Fibroblast of the aortic adventitia (primary cell): Measurements from ENCODE around the gene CAMTA1. TPM values are rescaled to one million over a fixed set of nuclear protein-coding genes. Genes with fewer than 3 reads are reported as not detected.

Experiments used
- DNase-seq: peaks from one replicate; pipeline ENCODE4 v3.0.0-alpha.2; 2010; ENCODE audit warnings: low read depth
- H3K4me3 ChIP-seq: 2 replicates; pipeline ENCODE4 v1.5.1; 2011; ENCODE audit warnings: low read depth, mild to moderate bottlenecking, control low read depth, low read length, moderate library complexity
- CTCF ChIP-seq: IDR thresholded peaks from 2 replicates; pipeline ENCODE4 v1.5.1; 2011; ENCODE audit warnings: mild to moderate bottlenecking, low read length, control low read depth, inconsistent platforms; ENCODE audit not compliant: insufficient read depth
- total RNA-seq: library from RNA; depleted of rRNA; stranded (reverse); fragments of >200 nt; gene quantifications from 2 replicates; pipeline ENCODE4 v1.2.3, GENCODE V29; 2012; ENCODE audit warnings: low replicate concordance

Gene CAMTA1
- total RNA-seq, 1 donor: 91.9 TPM

GRCh38 chr1:7014640-7014930, 229.3 kb downstream of the CAMTA1 start:
- DNase-seq: no peak
- H3K4me3 ChIP-seq: no peak overlapping the region
- no peak for TF ChIP-seq CTCF

DNA sequence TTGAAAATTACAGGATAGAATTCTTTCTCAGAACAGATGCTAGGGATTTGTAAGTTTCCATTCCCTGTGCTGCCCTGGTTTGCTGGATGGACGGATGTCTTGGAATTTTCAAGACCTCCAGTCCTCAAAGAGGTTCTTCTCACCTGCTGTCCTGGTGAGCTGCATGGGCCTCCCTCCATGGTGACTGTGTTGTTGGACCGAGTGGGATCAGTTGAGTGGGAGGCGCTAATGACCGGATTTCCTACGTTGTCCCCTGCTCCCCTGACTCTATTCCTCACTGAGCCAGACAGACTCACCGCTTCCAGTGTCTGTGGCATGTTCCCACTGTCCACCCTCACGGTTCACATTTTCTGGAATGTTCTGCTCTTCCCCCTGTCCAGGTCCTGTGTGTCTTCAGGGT, 229.8 kb downstream of the CAMTA1 start:
- no peak for DNase-seq
- no peak for TF ChIP-seq CTCF

DNA sequence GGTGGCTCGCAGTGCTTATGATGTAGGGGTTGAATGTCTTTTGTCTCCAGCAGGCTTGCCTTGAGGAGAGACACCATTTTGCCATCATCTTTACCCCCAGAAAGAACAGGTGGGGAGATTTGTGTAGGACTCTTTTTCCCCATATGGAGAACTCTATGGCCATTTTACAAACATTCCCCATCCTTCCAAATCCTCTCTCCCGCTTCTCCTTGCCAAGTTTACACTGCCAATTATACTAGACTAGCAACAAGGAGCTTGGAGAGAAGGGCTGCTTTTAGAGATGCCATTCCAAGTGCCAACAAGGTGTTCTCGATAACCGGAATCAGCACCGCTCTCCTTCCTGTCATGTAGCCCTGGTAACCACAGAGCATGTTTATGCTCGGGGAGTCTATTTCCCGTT, 233.1 kb downstream of the CAMTA1 start:
- TF ChIP-seq CTCF: no peak
- DNase-seq: no peak
- no peak overlapping the region for H3K4me3 ChIP-seq

More for the DNA sequence above, 229.8 kb downstream of the CAMTA1 start:
- no peak overlapping the region for H3K4me3 ChIP-seq

DNA sequence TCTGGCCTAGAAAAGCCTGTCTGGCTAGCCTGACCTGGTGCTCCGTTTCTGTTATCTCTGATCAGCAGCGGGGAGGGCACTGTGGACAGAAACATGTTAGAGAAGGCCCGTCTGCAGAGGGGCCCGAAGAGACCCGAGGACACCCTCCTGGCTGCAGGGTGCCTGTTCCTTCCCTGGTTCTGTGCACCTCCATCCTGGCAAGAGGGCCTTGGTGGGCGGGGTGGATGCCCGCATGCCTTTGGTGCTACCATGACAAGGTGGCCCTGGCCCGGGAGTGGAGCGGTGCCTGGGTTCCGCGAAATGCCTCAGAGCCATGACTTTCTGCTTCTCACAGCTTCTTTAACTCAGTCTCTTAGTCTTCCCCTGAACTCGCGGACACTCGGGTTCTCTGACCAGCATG, 233.6 kb downstream of the CAMTA1 start:
- DNase-seq: no peak
- H3K4me3 ChIP-seq: no peak overlapping the region
- TF ChIP-seq CTCF: no peak

DNA sequence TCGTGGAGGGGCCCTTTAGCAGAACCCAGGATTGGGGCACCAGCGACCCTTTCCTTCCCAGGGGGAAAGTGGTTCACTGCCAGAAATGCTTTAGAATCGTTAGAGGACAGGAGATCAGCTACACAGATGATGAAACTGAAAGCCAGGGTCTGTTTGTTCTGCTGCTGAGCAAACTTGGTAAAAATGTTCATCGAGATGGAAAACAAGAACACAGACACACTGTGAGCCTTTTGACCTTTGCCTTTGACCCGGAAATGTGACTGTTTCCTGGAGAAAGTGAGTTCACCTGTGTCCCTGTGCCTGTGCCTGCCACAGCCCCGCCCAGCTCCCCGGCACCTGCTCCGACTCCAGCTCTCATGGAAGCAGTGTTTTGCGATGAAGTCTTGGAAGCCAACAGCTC, 234.3 kb downstream of the CAMTA1 start:
- H3K4me3 ChIP-seq: no peak overlapping the region
- TF ChIP-seq CTCF: no peak
- DNase-seq: no peak

- H3K4me3 ChIP-seq: no peak overlapping the region
- no peak for DNase-seq
- no peak for TF ChIP-seq CTCF
These were observed 236.8 kb downstream of the CAMTA1 start for GRCh38 chr1:7022058-7022457.

DNA sequence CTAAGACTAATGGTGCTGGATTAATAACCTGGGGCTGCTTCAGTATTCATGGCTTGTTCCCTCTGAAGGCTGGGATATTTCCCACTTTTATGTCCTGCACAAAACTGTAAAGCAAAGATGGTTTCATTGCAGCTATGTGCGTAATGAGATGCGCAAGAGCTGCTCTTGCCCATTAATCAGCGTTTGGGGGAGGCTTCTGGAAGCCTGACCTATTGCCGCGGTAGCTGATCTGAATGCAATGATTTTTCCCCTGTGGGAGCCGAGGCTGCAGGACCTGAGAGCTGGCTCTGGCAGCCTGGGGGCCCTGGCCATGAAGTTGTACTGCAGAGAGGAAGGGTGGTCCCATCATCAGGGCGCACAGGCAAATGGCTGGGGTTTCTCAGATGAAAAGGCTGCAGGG, 239.8 kb downstream of the CAMTA1 start:
- TF ChIP-seq CTCF: no peak
- no peak for DNase-seq
- no peak overlapping the region for H3K4me3 ChIP-seq
